Epithelial cell of proximal tubule (primary cell): ENCODE results near the gene TNK2. TPM values are rescaled to one million over a fixed set of nuclear protein-coding genes. Genes with fewer than 3 reads are reported as not detected.
"Not testable (repeated sequence)": the region's sequence is repeated elsewhere in the genome, so short reads cannot be mapped to it uniquely, and the experiment has no call there.

ENCODE experiments used
- DNase-seq: peaks from one replicate; pipeline ENCODE4 v3.0.0-alpha.2; 2011; ENCODE audit warnings: low read depth
- H3K4me3 ChIP-seq: 2 replicates; pipeline ENCODE4 v1.5.1; 2011; ENCODE audit warnings: low read depth, mild to moderate bottlenecking, low read length
- total RNA-seq: library from RNA; depleted of rRNA; stranded (reverse); fragments of >200 nt; gene quantifications from 2 replicates; pipeline ENCODE4 v1.2.3, GENCODE V29; 2015
- TF ChIP-seq, protein P1 (sequence below): conservative IDR thresholded peaks from 2 replicates; pipeline ENCODE4 v1.5.1; 2012; ENCODE audit warnings: low read depth, mild to moderate bottlenecking, low read length

TNK2 gene
- total RNA-seq, 1 donor from 2014 or later = 21.0 TPM

- TF ChIP-seq, protein P1, sequence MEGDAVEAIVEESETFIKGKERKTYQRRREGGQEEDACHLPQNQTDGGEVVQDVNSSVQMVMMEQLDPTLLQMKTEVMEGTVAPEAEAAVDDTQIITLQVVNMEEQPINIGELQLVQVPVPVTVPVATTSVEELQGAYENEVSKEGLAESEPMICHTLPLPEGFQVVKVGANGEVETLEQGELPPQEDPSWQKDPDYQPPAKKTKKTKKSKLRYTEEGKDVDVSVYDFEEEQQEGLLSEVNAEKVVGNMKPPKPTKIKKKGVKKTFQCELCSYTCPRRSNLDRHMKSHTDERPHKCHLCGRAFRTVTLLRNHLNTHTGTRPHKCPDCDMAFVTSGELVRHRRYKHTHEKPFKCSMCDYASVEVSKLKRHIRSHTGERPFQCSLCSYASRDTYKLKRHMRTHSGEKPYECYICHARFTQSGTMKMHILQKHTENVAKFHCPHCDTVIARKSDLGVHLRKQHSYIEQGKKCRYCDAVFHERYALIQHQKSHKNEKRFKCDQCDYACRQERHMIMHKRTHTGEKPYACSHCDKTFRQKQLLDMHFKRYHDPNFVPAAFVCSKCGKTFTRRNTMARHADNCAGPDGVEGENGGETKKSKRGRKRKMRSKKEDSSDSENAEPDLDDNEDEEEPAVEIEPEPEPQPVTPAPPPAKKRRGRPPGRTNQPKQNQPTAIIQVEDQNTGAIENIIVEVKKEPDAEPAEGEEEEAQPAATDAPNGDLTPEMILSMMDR = no peak
- DNase-seq = no peak
- H3K4me3 ChIP-seq = no peak overlapping the region
These were observed 41.5 kb downstream of the TNK2 start for GRCh38 chr3:195866686-195867511.

- H3K4me3 ChIP-seq = no peak overlapping the region
- no peak for DNase-seq
- TF ChIP-seq, protein P1 = no peak
These were observed 42.6 kb downstream of the TNK2 start for GRCh38 chr3:195865752-195866151.

GRCh38 chr3:195863121-195864061 lies 45.0 kb downstream of the TNK2 start:
- TF ChIP-seq, protein P1 = peak; percentile 95
- no peak overlapping the region for H3K4me3 ChIP-seq
- DNase-seq = no peak

GRCh38 chr3:195862318-195862717 lies 46.0 kb downstream of the TNK2 start:
- H3K4me3 ChIP-seq, DNase-seq: not testable (repeated sequence)

DNA sequence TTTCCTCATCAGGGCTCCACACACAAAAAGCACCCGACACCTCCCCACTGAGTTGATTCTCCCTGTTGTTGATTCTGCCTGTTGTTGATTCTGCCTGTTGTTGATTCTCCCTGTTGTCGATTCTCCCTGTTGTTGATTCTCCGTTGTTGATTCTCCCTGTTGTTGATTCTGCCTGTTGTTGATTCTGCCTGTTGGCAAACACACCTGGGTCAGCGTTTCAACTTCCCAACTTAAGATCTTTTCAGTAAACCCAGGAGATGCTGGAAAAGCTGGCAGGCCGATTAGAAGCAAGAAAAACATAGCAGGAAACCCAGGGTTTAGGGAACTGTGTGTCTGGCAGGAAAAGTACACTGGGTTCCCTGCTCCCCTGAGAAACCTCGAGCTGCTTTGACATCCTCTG lies 47.9 kb downstream of the TNK2 start:
- TF ChIP-seq, protein P1 = no peak

DNA sequence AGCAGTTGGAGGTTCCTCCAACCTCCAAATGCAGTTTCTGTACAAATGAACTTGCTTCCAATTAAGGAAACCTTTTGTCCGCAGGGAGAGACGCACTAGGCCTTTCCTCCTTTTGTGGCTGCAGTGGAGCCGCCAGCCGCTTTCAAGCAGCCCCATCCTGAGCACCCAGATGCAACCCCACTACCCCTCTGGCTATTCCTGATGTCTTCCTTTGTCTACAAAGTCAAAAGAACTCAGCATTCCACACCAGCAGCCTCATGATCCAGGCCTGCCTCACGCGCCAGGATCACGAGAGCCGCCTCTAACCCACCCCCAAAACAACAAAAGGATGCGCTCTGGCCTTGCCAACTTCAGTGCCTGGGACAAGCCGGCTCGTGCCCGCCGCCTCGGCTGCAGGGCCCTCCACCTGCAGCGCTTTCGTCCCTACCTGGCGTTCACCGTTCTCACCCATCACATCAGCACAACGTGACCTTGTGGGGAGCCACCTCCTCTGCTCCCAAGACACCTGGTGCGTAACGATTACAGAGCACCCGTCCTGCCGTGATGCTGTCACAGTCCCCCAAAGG lies 48.4 kb downstream of the TNK2 start:
- no peak overlapping the region for H3K4me3 ChIP-seq
- TF ChIP-seq, protein P1 = no peak
- no peak for DNase-seq

More for the DNA sequence above, 47.9 kb downstream of the TNK2 start:
- no peak for DNase-seq
- H3K4me3 ChIP-seq = no peak overlapping the region
